GM21619 (cell line): ENCODE results near the gene NETO1.

Experiments
- ATAC-seq: cut with Tn5 transposase; IDR thresholded peaks from one replicate; pipeline ENCODE4 v1.9.1; 2021; ENCODE audit not compliant: unreplicated experiment

NETO1 gene

DNA sequence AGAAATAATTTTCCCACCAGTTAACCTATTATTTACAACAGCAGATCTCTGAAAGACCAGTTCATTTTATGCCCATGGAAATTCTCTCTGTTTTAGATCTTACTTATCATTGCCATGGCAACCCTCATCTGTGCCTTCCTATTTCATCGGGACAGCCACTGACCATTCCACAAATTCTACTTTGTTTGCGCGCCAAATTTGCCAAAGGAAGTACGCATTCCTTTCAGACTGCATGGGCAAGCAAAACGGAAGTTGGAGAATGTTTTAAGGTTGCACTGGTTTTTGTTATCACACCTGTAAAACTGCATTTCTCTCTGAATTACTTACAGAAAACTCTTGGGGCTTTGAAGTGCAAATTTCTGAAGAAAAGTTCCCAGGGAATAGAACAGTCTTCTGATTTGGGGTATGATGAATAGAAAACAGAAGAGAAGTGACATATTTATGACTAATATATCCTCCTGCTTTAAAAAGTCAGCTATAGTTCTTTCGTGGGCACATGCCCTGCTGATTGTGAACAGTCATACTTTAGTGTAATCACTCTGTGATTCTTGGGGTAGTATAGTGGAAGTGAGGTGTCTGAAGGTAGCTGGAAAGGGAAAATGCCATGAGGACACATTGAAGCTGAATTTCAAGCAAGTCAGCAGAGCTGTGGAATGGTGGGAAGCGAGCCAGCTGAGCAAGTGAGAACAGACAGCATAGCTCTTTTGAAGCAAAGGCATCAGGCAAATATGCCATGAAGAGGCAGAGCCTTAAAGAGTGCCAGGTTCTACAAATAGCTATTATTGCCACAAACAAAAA, 20.9 kb downstream of the NETO1 start:
- ATAC-seq = no peak

DNA sequence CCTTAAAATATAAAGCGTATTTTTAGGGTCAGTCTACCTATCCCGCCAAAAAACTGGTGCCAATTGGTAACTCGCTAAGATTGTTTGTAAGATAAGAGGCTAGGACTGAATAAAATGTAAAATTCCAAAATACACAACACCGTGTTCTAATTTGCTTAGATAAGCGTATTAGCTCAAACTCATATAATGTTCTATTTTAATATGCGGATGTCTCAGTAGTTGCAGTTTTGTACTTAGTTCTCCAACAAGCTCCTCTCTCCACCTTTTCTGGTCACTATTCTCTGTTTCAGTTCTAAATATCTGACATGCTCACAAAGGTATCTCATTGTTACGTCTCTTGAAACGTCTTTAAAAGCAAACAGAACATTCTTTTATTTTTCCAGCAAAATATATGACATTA, 24.0 kb downstream of the NETO1 start:
- no peak for ATAC-seq

DNA sequence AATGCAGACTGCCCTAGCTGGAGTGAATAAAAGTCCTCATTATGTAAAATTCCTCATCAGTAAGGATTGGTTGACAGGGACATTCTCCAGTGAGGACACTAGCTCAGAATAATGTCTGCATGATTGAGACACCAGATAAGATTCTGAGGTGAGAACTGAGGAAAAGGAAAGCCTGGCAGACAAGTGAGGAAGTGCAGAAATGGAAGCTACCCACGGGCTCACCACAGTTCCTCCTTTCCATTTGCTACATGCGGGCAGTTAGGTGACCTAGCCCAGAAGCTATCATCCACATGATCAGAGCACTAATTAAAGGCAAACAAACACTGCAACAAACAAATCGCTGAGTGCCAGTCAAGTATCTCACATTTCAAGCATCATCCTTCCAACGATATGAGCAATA, 27.7 kb downstream of the NETO1 start:
- ATAC-seq = no peak

DNA sequence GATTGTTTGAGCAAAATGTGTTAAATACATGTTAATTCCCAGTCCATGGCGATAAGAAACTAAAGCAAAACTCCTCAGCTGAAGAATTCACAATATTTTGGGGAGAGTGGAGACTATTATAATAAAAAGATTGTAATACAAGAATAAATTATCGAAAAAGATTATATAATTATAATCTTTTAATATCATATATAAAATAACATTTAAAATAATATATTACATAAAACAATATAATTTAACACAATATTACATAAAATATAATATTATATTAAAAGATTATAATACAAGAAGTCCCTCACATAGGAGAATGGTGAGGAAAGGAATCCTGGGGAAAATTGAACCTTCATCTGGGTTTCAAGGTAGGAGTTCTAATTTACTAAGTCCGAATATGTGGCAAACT, 33.1 kb downstream of the NETO1 start:
- ATAC-seq = no peak

DNA sequence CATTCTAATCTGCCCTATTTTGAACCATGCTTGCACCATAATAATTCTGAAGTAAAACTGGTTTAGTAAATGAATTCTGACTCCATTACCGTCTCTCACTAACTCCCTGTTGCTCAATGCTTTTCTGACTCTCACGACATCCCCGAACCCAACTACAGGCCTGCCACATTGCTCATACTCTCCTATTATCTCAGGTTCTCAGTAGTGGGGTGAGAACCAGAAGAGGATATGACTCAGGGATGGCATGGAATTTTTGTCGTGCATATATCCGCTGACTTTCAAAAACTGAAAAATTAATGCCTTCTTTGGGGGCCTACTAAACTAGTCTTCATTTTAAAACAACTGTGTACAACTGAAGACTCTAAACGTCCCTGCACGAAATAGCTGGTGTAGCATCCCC, 34.3 kb downstream of the NETO1 start:
- ATAC-seq = no peak

DNA sequence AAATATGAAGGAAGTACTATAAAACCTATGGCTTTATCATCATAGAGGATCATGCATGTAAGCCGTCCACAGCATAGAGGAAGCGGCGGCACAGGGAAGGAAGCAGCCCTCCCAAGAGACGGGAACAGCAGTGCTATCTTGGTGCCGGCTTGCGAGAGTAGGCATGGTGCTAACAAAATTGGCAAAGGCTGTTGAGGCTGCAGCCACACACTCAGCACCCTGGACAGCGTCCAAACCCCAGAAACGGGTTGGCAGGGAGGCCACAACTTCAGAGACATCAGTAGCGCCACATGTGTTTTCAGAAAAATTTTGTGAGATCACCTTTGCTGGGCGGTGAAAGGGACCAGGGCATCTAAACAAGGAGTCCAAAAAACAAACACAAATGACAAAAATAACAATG, 37.7 kb downstream of the NETO1 start:
- no peak for ATAC-seq

DNA sequence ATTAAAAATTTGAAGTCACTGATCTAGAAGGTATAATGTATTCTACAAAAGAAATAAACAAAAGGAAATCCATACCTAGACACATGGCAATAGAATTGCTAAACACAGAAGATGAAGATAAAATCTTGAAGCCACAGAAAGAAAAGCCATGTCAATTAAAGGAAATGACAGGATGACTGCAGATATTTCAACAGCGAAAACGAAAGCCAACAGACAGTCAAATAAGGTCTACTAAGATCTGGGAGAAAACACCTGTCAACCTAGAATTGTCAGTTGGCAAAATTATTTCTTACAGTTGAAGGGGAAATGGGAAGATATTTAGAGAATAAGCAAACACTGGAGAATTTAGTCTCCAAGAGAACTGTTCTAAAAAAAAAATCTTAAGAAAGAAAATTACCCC, 39.2 kb downstream of the NETO1 start:
- ATAC-seq = no peak

DNA sequence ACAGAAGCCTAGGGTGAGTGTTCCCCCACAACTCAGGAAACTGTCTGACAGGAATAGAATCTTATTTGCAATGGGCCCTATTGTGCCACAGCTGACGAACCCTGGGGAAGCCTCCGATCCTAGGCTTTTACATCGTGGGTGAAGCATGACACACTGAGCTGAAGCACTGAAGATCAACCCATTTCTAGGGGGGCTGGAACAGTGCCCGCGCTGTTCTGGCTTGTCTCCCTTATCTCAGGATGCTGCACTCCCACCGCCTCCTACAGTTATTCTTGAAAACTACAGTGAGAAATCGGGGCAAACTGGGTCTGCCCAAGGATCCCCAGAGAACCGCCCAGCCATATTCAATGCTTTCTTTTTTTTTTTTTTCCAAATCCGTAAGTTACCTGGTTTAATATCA, 41.1 kb downstream of the NETO1 start:
- no peak for ATAC-seq

DNA sequence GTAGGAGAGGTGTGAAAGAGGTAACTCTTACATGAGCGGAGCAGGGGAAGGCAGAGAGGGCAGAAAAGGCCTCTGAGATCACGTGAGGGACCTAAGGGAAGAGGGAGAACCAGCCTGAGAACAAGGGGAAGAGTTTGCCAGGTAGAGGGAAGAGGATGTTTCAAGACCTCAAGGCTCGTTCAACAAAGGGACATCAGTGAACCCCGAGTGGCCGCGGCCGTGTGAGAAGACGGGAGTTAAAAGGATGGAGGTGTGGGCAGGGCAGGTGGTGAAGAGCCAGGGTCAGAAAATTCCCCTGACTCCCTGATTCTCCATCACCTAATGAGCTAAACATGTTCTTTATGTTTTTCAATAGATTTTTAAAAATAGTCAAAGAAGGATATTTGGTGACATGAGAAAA, 44.4 kb downstream of the NETO1 start:
- no peak for ATAC-seq

DNA sequence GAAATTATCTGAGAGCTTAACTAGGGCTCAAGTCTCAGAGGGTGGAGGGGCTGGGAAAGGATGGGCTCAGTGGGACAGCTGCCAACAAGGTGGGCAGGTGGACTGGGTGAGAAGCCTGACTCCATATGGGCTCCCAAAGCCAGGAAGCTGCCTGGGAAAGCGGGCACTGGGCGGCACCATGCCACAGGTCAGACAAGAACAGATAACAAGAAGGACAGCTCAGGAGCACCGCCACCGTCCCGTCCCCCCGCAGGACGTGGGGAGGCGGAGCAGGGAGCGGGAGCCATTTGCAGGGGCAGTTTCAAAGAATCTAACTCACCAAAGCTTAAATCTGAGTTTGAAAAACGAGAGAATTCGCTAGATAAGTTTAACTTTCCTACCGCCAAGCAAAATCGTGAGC, 45.6 kb downstream of the NETO1 start:
- no peak for ATAC-seq

DNA sequence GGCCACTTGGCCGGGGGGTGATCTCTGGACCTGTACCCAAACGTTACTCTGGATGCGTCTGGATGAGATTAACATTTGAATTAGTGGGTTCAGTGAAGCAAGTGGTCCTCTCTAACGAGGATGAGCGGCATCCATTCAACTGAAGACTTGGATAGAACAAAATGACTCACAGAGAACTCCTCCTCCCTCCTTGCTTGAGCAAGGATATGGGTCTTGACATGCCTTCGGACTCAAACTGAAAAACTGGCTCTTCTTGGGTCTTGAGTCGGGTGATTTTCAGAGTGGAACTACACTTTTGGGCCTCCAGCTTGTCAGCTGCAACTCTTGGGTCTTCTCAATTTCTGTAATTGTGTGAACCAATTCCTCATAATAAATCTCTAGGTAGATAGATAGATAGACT, 47.2 kb downstream of the NETO1 start:
- no peak for ATAC-seq

DNA sequence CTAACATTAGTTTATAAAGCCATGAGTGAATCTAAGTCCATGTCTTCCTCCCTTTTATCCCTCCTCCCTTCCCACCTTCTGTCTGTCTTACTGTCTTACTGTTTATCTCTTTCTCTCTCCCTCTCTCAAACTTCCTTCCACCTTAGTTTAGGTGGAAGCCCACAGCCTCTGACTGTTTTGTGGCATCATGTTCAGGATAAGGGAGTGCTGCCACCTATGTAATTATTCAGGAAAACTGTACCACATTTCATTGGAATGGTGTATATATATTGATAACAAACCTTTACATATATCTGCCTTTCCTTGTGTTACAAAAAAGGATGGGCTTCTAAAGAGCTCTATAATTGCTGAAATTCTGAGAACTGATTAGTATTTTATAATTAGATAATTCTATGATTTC, 48.7 kb downstream of the NETO1 start:
- no peak for ATAC-seq

DNA sequence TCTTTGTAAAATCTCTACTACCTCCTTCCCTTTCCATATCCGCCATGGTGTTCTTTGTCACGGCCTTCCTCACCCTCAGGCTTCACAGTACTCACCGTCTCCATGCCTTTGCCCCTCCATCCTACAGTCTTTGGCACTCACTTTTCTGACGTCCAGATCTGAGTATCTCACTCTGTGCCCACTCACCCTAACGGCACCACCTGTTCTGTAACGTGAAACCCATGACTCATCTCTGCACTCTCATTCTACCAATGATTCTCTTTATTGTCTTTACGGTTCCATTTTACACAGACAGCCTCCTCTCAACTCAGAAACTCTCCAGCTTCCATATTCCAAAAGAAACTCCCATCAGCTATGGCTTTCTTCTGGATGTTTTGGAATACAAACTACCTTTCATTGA, 56.7 kb downstream of the NETO1 start:
- no peak for ATAC-seq

DNA sequence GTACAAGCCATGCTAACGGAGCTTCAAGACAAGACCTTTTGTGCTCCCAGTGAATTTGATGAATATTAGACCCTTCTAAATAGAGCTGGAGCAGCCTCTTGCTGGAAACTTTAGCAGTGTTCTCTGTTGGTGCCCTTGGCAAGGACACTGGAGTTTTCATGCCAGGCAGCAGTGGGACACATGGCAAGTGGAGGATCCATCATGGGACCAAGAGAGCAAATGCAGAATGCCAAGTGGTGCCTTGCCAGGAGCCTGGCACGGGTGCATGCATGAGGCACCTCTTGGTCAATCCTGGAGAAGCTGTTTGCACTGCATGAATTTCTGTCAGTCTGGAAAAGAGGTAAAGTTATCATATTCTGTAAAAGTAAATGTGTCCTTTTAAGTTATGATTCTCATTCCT, 59.1 kb downstream of the NETO1 start:
- ATAC-seq = no peak

DNA sequence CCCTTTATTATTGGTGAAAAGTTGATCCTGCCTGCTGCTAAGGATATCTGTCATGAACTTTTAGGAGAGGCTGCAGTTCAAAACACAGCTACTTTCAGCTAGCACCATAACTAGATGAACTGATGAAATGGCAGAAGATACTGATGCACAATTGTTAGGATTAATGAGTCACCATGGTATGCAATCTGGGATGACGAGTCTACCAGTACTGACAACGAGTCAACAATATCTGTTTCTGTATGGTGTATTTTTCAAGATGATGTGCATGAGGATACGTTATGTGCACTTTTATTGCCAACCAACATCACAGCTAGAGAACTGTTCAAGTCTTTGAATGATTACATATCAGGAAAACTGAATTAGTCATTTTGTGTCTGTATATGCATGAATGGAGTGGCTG, 68.7 kb downstream of the NETO1 start:
- no peak for ATAC-seq

DNA sequence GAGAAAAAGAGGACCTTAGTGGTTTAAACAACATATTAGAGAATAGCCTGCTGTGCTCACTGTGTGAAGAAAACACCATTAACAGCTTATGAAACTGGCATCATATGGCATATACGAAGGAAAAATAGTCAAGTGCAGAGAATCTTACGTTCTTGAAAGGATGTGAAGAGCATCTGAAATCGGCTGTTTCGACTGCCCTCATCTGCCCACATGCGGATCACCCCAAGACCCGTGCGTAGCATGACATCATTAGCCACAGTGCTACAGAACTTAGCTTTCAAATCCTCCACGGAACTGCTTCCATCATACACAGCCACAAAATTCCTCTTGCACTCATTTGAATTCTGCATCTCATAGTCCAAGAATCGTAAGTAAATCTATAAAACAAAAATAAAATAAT, 84.3 kb downstream of the NETO1 start:
- no peak for ATAC-seq

DNA sequence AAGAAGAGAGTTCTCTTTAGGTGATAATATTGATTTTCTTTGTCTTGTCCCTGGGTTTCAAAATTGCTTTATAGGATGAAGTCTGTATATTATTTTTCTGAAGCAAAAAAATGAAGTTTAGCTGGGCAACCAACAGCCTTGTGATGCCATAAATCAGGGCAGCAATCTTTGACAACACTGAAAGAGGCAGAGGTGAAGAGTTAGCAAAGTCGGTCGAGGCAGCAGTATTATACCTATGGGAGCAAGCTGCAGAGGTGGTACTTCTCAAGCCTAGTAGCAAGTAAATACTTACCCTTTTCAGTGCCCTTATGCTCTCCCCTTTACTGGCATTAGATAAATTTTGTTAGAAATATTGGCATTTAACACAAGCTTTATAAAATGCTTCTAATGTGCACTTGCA, 92.9 kb downstream of the NETO1 start:
- ATAC-seq = no peak

DNA sequence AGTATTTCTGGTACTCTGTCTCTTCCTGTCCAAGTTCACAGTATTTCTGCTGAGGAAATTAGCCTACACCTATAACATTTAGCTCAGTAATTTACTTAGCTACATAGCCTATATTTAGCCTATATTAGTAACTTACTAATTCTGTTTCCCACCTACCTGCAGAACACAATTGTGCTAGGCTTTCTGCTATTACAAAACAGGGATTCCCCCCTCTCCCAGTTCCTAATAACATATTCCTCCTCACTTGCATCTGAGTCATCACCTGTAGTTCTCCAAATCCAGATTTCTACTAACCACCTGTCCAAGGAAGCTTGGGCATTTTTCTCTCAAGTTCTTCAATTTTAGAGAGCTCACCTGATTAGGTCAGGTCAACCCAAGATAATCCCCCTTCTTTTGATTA, 94.9 kb downstream of the NETO1 start:
- no peak for ATAC-seq

DNA sequence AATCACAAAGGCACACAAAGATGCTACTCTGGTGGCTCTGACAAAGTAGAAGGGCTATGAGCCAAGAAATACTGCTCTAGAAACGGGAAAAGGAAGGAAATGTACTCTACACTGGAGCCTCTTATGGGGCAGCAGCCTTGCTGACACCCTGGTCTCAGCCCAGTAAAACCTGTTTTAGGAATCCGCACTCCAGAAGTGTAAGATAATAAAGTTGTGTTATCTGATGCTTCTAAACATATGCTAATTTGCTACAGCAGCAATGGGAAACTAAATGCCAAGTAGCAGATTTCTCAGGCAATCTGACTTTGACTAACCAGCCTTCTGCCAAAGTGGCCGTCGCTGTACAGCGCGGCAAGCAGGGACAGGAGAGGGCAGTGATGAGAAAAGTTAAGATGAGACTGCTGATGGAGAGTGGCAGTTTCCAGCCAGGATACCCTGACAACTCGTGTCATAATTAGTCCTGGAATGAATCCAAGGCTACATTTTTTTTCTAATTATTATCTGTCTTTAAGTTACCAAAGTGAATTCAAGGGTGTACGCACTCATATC, 99.0 kb downstream of the NETO1 start:
- ATAC-seq = no peak

DNA sequence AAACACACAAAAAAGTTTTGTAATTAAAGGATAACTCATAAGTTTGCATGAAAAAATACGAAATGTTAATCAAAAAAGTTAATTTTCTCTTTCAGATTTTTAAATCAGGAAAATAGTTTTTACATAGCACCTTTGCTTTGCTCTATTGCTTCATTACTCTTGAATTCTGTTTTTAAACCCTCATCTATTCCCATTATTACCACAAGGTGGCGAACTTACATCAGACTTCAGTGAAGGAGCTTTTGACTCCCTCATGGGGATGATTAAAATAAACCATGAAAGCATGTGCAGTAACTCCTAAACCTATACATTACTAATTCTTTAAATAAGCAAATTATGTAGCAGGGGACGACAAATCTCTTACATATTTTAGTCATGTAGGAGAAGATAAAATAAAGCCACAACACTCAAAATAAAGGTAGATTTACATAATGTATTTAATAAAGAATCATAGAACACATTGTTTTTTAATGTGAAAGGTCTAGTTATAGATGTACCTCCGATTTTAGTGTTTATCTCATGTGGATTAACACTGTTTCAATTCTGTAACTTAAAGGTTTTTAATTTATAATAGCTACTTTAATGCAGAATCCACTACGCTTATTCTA, 105.2 kb downstream of the NETO1 start:
- peak; percentile 88 for ATAC-seq

DNA sequence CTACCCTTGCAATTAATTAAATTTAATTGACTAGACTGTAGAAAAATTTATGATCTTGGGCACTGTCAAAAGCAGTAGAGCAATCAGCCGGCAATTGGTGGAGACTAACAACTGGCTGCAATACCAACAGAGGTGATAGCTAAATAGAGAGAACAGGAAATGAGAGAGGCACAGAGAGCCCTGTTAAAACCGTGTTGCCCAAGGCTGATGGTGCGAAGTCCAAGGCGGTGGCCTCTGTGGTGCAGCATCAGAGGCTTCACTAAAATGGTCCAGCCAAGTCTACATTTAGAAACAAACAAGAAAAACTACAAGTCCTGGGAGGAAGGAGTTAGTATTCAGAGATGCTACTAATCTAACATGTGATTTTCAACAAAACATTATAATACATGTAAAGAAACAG, 115.6 kb downstream of the NETO1 start:
- ATAC-seq = no peak

DNA sequence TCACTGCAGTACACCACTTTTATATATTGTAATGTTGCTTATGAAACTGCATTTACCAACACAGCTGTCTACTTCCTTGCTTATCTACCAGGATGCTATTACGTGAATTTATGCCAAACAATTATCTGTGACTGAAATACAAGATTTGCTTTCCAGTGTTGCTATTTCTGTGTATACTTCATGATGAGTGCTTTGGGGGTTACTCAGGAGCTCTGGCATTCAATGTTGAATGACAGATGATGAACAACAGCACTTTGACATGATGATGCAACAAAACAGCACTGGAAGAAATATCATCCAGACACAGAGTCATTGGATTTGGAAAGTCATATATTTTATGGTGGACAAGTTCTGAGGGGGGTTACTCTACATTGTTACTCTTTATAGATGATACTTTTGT, 125.8 kb downstream of the NETO1 start:
- no peak for ATAC-seq

DNA sequence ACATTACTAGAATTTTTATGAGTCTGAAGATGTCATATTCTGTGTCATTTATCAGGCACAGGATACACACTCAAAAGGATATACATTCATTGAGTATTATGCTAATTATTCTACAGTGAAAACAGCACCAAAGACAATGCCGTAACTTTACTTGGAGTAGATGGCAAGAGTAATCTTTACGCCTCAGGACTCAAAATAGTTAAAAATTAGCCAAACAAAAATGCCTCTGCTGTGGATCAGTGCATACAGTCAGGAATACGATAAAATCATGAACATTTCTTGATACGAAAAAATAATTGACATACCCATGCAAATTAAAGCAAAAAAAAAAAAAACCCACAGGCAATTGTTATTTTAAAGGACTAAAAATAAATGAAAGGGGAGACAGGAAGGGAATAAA, 129.7 kb downstream of the NETO1 start:
- no peak for ATAC-seq
